ENCODE measurements around the gene BANF1. TPM values are rescaled to one million over a fixed set of nuclear protein-coding genes. Genes with fewer than 3 reads are reported as not detected.

The BANF1 gene
- total and polyA plus RNA-seq, 2 of the 13 experiments (the other 11 are each of a cell fraction or from before 2014, with no cell fraction given): 40.5 to 86.5 TPM

DNA sequence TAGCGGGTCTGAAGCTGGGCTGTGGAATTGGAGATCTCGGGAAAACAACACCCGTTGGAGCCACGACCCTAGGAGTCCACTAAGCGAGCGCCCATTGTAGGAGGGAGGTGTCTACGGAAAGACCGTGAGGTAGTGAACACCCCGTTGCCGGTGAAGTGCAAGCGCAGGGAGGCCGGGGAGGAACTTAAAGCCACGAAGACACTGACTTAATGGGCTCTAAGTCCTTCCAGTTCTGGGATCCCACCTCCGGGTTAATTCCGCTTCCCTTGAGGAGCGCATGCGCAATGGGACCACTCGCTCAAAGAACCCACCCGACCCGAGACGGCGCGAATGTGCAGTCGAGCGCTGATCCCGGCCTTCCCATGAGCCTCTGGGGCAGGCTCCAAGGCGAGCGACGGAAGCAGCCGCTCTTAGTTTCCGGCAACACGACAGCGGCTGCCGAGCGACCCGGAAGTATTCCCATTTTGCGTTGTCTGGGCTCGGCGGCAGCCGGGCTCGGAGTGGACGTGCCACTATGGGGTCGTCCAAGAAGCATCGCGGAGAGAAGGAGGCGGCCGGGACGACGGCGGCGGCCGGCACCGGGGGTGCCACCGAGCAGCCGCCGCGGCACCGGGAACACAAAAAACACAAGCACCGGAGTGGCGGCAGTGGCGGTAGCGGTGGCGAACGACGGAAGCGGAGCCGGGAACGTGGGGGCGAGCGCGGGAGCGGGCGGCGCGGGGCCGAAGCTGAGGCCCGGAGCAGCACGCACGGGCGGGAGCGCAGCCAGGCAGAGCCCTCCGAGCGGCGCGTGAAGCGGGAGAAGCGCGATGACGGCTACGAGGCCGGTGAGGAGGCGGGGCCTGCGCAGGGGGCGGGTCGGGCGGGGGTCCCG is 40.8 kb upstream of the BANF1 start, which contains the start of gene SART1 (continued):
- TF ChIP-seq ZBTB20 (CRISPR knock-in tag; IDR thresholded peaks at IDR 0.05; ENCODE audit: borderline replicate concordance, low read depth): peak; percentile 41; the same call in 1 of the 2 replicates
- TF ChIP-seq ZNF383 (CRISPR knock-in tag; IDR thresholded peaks at IDR 0.05; ENCODE audit: borderline replicate concordance): 0 out of 2 replicates have a peak, but pooled peaks have one; percentile 56
- TF ChIP-seq, protein P1, sequence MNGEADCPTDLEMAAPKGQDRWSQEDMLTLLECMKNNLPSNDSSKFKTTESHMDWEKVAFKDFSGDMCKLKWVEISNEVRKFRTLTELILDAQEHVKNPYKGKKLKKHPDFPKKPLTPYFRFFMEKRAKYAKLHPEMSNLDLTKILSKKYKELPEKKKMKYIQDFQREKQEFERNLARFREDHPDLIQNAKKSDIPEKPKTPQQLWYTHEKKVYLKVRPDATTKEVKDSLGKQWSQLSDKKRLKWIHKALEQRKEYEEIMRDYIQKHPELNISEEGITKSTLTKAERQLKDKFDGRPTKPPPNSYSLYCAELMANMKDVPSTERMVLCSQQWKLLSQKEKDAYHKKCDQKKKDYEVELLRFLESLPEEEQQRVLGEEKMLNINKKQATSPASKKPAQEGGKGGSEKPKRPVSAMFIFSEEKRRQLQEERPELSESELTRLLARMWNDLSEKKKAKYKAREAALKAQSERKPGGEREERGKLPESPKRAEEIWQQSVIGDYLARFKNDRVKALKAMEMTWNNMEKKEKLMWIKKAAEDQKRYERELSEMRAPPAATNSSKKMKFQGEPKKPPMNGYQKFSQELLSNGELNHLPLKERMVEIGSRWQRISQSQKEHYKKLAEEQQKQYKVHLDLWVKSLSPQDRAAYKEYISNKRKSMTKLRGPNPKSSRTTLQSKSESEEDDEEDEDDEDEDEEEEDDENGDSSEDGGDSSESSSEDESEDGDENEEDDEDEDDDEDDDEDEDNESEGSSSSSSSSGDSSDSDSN (CRISPR knock-in tag; IDR thresholded peaks at IDR 0.05): peak; percentile 64; the same call in 1 of the 2 replicates
- peak; percentile 51; the same call in 1 of the 2 replicates for TF ChIP-seq PITX1 (CRISPR knock-in tag; IDR thresholded peaks at IDR 0.05)
- TF ChIP-seq, protein P2, sequence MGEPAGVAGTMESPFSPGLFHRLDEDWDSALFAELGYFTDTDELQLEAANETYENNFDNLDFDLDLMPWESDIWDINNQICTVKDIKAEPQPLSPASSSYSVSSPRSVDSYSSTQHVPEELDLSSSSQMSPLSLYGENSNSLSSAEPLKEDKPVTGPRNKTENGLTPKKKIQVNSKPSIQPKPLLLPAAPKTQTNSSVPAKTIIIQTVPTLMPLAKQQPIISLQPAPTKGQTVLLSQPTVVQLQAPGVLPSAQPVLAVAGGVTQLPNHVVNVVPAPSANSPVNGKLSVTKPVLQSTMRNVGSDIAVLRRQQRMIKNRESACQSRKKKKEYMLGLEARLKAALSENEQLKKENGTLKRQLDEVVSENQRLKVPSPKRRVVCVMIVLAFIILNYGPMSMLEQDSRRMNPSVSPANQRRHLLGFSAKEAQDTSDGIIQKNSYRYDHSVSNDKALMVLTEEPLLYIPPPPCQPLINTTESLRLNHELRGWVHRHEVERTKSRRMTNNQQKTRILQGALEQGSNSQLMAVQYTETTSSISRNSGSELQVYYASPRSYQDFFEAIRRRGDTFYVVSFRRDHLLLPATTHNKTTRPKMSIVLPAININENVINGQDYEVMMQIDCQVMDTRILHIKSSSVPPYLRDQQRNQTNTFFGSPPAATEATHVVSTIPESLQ (CRISPR knock-in tag; conservative IDR thresholded peaks at IDR 0.05): no peak
- TF ChIP-seq ZNF232 (CRISPR knock-in tag; IDR thresholded peaks at IDR 0.05; ENCODE audit: borderline replicate concordance): no peak
- TF ChIP-seq MATR3 (CRISPR knock-in tag; IDR thresholded peaks at IDR 0.05): no peak
- TF ChIP-seq, protein P3, sequence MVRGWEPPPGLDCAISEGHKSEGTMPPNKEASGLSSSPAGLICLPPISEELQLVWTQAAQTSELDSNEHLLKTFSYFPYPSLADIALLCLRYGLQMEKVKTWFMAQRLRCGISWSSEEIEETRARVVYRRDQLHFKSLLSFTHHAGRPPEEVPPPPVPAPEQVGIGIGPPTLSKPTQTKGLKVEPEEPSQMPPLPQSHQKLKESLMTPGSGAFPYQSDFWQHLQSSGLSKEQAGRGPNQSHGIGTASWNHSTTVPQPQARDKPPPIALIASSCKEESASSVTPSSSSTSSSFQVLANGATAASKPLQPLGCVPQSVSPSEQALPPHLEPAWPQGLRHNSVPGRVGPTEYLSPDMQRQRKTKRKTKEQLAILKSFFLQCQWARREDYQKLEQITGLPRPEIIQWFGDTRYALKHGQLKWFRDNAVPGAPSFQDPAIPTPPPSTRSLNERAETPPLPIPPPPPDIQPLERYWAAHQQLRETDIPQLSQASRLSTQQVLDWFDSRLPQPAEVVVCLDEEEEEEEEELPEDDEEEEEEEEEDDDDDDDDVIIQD (CRISPR knock-in tag; IDR thresholded peaks at IDR 0.05; ENCODE audit: low read depth): 0 out of 2 replicates have a peak, but pooled peaks have one; percentile 18
- TF ChIP-seq EP300 (IDR thresholded peaks at IDR 0.05; ENCODE audit: low read depth in 2 of 2, low read length in 2 of 2): peak in 1 of 2 experiments; percentile 40; a peak in 2 of 4 replicates
- TF ChIP-seq EP300 (CRISPR knock-in tag; IDR thresholded peaks at IDR 0.05; ENCODE audit: borderline replicate concordance): no peak
- TF ChIP-seq SNRNP70 (IDR thresholded peaks at IDR 0.05; ENCODE audit: low read depth, low read length): no peak
- 0 out of 2 replicates have a peak, but pooled peaks have one; percentile 46 for TF ChIP-seq JUND (CRISPR knock-in tag; IDR thresholded peaks at IDR 0.05)
- no peak for TF ChIP-seq SRSF4 (IDR thresholded peaks at IDR 0.05; ENCODE audit: low read depth, low read length, poor library complexity, severe bottlenecking)
- TF ChIP-seq MXI1 (IDR thresholded peaks at IDR 0.05; ENCODE audit: borderline replicate concordance, low read depth, low read length): peak; percentile 88; the same call in 2 of the 3 replicates
- TF ChIP-seq PHF21A (CRISPR knock-in tag; IDR thresholded peaks at IDR 0.05): peak; percentile 75; the same call in 1 of the 2 replicates
- peak; percentile 95 for TF ChIP-seq ZFX (CRISPR knock-in tag; IDR thresholded peaks at IDR 0.05; ENCODE audit: low read depth)
- TF ChIP-seq ZBTB38 (CRISPR knock-in tag; IDR thresholded peaks at IDR 0.05): peak; percentile 40
- TF ChIP-seq SAP130 (CRISPR knock-in tag; IDR thresholded peaks at IDR 0.05; ENCODE audit: low read depth): peak; percentile 99
- no peak for TF ChIP-seq ZNF782 (CRISPR knock-in tag; IDR thresholded peaks at IDR 0.05; ENCODE audit: borderline replicate concordance)
- TF ChIP-seq, protein P4, sequence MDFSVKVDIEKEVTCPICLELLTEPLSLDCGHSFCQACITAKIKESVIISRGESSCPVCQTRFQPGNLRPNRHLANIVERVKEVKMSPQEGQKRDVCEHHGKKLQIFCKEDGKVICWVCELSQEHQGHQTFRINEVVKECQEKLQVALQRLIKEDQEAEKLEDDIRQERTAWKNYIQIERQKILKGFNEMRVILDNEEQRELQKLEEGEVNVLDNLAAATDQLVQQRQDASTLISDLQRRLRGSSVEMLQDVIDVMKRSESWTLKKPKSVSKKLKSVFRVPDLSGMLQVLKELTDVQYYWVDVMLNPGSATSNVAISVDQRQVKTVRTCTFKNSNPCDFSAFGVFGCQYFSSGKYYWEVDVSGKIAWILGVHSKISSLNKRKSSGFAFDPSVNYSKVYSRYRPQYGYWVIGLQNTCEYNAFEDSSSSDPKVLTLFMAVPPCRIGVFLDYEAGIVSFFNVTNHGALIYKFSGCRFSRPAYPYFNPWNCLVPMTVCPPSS (IDR thresholded peaks at IDR 0.05): no peak
- peak; percentile 94 for TF ChIP-seq KDM5A (IDR thresholded peaks at IDR 0.05; ENCODE audit: borderline replicate concordance, low read length)

Data from HepG2 (cell line).